ENCODE data around the gene VMAC. TPM values are rescaled to one million over a fixed set of nuclear protein-coding genes. Genes with fewer than 3 reads are reported as not detected.

The VMAC gene
- total and polyA plus RNA-seq, 9 donors, result 3.4 to 8.5 (median 6.4) TPM

- H3K4me1 ChIP-seq (ENCODE audit: insufficient read depth), result peaks cover 28% of the 10 kb centered on the region
- TF ChIP-seq CTCF (IDR thresholded peaks at IDR 0.05) (no peak), POLR2A (IDR thresholded peaks at IDR 0.05) (no peak), EP300 (IDR thresholded peaks at IDR 0.05) (no peak)
Observed at GRCh38 chr19:5955636-5955935, 50.9 kb downstream of the VMAC start.

GRCh38 chr19:5956323-5956722, 51.7 kb downstream of the VMAC start:
- H3K27ac ChIP-seq, result no peak overlapping the region
- no peaks in the 10 kb centered on the region for H3K36me3 ChIP-seq
- TF ChIP-seq EP300 (IDR thresholded peaks at IDR 0.05), result no peak
- TF ChIP-seq CTCF (IDR thresholded peaks at IDR 0.05), result no peak
- TF ChIP-seq POLR2A (IDR thresholded peaks at IDR 0.05), result no peak
- H3K9me3 ChIP-seq, result no peaks in the 10 kb centered on the region
- 58 to 66% (median 58%) methylated on average over 3 of the region's 3 CpGs for WGBS, 3 donors
- no peak overlapping the region for H3K4me3 ChIP-seq
- H3K27me3 ChIP-seq, result no peaks in the 10 kb centered on the region
- no peak for DNase-seq
- intact Hi-C loops (cut with DNase I), result no loop called here
- H3K4me1 ChIP-seq (ENCODE audit: insufficient read depth), result peaks cover 32% of the 10 kb centered on the region

More at GRCh38 chr19:5955636-5955935, 50.9 kb downstream of the VMAC start:
- WGBS, 3 donors, result 49 to 53% (median 51%) methylated on average over 3 of the region's 3 CpGs
- DNase-seq, result no peak
- Histone ChIP-seq H3K4me3 (no peak overlapping the region), H3K27ac (no peak overlapping the region), H3K36me3 (no peaks in the 10 kb centered on the region), H3K27me3 (no peaks in the 10 kb centered on the region), H3K9me3 (no peaks in the 10 kb centered on the region)
- intact Hi-C loops (cut with DNase I), result no loop called here

- H3K27me3 ChIP-seq, result no peaks in the 10 kb centered on the region
- no peak for DNase-seq
- H3K36me3 ChIP-seq, result no peaks in the 10 kb centered on the region
- no peak for TF ChIP-seq POLR2A (IDR thresholded peaks at IDR 0.05)
- TF ChIP-seq CTCF (IDR thresholded peaks at IDR 0.05), result no peak
- no peak for TF ChIP-seq EP300 (IDR thresholded peaks at IDR 0.05)
- H3K9me3 ChIP-seq, result no peaks in the 10 kb centered on the region
- H3K27ac ChIP-seq, result no peak overlapping the region
- no peak overlapping the region for H3K4me3 ChIP-seq
- 91 to 94% (median 93%) methylated on average over 12 of the region's 12 CpGs for WGBS, 3 donors
- intact Hi-C loops (cut with DNase I), result no loop called here
- H3K4me1 ChIP-seq (ENCODE audit: insufficient read depth), result peaks cover 33% of the 10 kb centered on the region
Observed at GRCh38 chr19:5956728-5957127, 52.1 kb downstream of the VMAC start.

- DNase-seq, result no peak
Observed at GRCh38 chr19:5957170-5957569, 52.5 kb downstream of the VMAC start.

More at GRCh38 chr19:5957170-5957569, 52.5 kb downstream of the VMAC start:
- Histone ChIP-seq H3K4me3 (no peak overlapping the region), H3K27ac (no peak overlapping the region), H3K9me3 (no peaks in the 10 kb centered on the region), H3K36me3 (no peaks in the 10 kb centered on the region), H3K27me3 (no peaks in the 10 kb centered on the region), H3K4me1 (ENCODE audit: insufficient read depth) (peaks cover 37% of the 10 kb centered on the region)
- TF ChIP-seq POLR2A (IDR thresholded peaks at IDR 0.05) (no peak), CTCF (IDR thresholded peaks at IDR 0.05) (no peak), EP300 (IDR thresholded peaks at IDR 0.05) (no peak)
- intact Hi-C loops (cut with DNase I), result no loop called here
- 82 to 84% (median 84%) methylated on average over 10 of the region's 10 CpGs for WGBS, 3 donors

Measured in ovary (tissue), 9 donors.